ENCODE data around the gene RAB11FIP5.

RAB11FIP5 gene

GRCh38 chr2:73091164-73091563, 21.6 kb downstream of the RAB11FIP5 start:
- no peak for DNase-seq (ENCODE audit: low read depth)
- no peak for TF ChIP-seq CTCF (IDR thresholded peaks at IDR 0.05; ENCODE audit: control insufficient read depth, extremely low read depth, insufficient read depth)
- H3K4me3 ChIP-seq (ENCODE audit: low read depth, low read length) = no peak overlapping the region

- no peak for DNase-seq (ENCODE audit: low read depth)
- no peak for TF ChIP-seq CTCF (IDR thresholded peaks at IDR 0.05; ENCODE audit: control insufficient read depth, extremely low read depth, insufficient read depth)
- no peak overlapping the region for H3K4me3 ChIP-seq (ENCODE audit: low read depth, low read length)
Observed at GRCh38 chr2:73089270-73090030, 23.3 kb downstream of the RAB11FIP5 start.

GRCh38 chr2:73088703-73089102, 24.0 kb downstream of the RAB11FIP5 start:
- DNase-seq (ENCODE audit: low read depth) = no peak
- no peak overlapping the region for H3K4me3 ChIP-seq (ENCODE audit: low read depth, low read length)
- TF ChIP-seq CTCF (IDR thresholded peaks at IDR 0.05; ENCODE audit: control insufficient read depth, extremely low read depth, insufficient read depth) = no peak

GRCh38 chr2:73088211-73088610, 24.5 kb downstream of the RAB11FIP5 start:
- no peak for DNase-seq (ENCODE audit: low read depth)
- TF ChIP-seq CTCF (IDR thresholded peaks at IDR 0.05; ENCODE audit: control insufficient read depth, extremely low read depth, insufficient read depth) = no peak
- H3K4me3 ChIP-seq (ENCODE audit: low read depth, low read length) = no peak overlapping the region

GRCh38 chr2:73087311-73087710, 25.4 kb downstream of the RAB11FIP5 start:
- H3K4me3 ChIP-seq (ENCODE audit: low read depth, low read length) = no peak overlapping the region
- no peak for DNase-seq (ENCODE audit: low read depth)
- no peak for TF ChIP-seq CTCF (IDR thresholded peaks at IDR 0.05; ENCODE audit: control insufficient read depth, extremely low read depth, insufficient read depth)

GRCh38 chr2:73085691-73086090, 27.1 kb downstream of the RAB11FIP5 start:
- DNase-seq (ENCODE audit: low read depth) = no peak
- no peak overlapping the region for H3K4me3 ChIP-seq (ENCODE audit: low read depth, low read length)
- peak; percentile 70 for TF ChIP-seq CTCF (IDR thresholded peaks at IDR 0.05; ENCODE audit: control insufficient read depth, extremely low read depth, insufficient read depth)

- no peak for TF ChIP-seq CTCF (IDR thresholded peaks at IDR 0.05; ENCODE audit: control insufficient read depth, extremely low read depth, insufficient read depth)
- no peak overlapping the region for H3K4me3 ChIP-seq (ENCODE audit: low read depth, low read length)
- DNase-seq (ENCODE audit: low read depth) = no peak
Observed at GRCh38 chr2:73084971-73085370, 27.8 kb downstream of the RAB11FIP5 start.

All from LNCaP clone FGC (cell line).